NCI-H2227 (cell line): ENCODE results near the gene TRIM34.
A peak's percentile ranks its signal among the peaks of the same experiment; 100 is the strongest.
"Not testable (repeated sequence)": the region's sequence is repeated elsewhere in the genome, so short reads cannot be mapped to it uniquely, and the experiment has no call there.

Experiments
- DNase-seq: peaks from one replicate; lab custom pipeline; 2025; ENCODE audit not compliant: unreplicated experiment; lab: John Stamatoyannopoulos, UW

Gene TRIM34

DNA sequence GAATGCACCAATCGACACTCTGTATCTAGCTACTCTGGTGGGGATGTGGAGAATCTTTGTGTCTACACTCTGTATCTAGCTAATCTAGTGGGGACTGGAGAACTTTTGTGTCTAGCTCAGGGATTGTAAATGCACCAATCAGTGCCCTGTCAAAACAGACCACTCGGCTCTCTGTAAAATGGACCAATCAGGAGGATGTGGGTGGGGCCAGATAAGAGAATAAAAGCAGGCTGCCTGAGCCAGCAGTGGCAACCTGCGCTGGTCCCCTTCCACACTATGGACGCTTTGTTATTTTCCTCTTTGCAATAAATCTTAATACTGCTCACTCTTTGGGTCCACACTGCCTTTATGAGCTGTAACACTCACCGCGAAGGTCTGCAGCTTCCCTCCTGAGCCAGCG, 58.8 kb downstream of the TRIM34 start:
- DNase-seq, result not testable (repeated sequence)

DNA sequence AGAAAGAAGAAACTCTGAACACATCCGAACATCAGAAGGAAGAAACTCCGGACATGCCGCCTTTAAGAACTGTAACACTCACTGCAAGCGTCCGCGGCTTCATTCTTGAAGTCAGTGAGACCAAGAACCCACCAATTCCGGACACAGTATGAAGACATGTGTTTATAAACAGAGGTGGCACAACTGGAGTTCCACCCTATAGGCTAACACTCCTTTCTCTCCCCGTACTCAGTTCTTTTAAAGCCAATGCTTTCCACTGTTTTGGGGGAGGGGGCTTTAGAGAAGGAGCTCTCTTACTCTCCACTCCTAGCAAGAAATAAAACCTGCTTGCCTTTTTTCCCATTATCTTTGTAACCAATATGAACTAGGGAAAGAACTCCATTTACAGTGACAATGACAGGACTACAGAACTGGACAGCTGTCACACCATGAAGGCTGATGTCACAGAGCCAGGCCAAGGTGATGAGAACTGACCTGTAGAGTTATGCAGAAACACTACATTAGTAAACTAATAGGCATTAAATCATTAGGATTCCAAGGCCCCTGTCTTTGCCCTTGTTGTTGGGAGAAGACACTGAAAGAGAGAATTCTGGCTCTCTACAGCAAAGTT, 59.3 kb downstream of the TRIM34 start:
- DNase-seq, result no peak

DNA sequence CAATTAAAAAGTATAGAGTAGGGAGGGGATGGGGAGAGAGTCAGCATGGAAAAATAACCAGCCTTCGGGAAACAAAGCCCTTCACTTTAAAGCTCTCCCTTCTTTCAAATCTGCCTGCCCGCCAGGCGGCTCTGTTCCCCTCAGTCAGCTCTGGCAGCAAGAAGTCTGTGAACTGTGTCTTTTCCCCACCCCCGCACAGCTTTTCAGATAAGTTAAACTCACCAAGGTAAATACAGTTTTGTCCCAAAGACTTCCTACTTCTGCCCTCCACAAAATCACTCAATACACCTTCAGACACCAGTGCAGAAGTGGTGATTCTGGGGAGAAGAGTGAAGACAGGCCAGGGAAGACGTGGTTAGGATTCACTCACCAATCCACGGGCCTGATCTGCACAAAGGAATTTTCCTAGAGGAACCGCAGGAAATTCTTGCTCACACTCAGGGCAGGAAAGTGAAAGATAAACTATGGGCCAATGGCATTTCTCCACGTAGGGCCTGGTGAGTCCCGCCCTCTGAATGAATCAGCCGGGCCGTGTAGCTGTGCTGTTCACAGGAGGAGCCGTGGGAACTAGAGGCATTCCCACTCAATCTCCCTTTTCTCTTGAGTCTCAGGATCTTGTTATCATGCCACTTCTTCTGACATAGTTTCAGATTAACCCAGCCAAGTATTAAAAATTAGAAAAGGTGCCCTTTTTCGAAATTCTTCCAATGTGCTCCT, 60.0 kb downstream of the TRIM34 start, which contains the start of gene TRIM5:
TSS of gene TRIM5 (minus strand) at position 429 of the 717 bp plus-strand sequence. CDS start 4,897 bp downstream, outside the sequence.
- peak; percentile 87 for DNase-seq

DNA sequence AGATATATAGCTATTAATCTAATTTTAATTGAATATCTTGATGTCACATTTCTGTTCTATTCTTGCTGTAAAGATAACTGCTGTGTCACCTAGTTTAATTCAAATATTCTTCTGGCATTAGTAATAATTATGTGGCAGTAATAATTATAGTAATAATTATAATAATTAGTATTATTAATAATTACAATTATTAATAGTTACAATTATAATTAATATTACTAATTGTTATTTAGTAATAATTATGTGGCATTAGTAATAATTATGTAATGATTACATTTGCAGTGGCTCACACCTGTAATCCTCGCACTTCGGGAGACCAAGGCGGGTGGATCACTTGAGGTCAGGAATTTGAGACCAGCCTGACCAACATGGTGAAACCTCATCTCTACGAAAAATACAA, 61.6 kb downstream of the TRIM34 start:
- DNase-seq, result no peak

DNA sequence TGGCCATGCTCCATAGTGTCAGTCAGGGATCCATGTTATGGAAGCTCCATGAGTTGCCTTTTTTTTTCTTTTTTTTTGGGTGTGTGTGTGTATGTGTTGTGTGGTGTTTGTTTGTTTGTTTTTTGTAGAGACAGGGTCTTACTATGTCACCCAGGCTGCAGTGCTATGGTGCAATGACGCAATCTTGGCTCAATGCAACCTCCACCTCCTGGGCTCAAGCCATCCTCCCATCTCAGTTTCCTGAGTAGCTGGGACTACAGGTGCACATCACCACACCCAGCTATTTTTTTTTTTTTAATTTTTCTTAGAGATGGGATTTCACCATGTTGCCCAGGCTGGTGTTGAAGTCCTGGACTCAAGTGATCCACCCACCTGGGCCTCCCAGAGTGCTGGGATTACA, 63.7 kb downstream of the TRIM34 start:
- no peak for DNase-seq

DNA sequence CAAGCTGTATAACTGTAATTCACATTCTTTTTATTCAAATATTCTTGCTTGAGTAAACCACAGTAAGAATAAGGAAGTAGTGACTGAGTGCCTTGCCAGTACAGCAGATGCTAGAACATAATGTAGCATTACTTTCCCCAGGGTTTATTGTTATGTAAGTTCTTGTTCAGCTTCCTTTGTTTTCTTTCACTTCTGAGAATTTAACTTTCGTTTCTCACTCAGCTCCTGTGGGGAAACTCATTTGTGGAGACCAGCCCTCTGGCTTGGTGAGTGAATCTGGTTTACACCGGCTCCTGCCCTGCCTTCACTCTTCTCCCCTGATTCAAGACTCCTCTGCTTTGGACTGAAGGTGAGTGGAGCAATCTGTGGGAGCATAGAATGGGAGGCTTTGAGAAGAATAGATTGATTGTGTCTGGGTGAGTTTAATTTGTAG, 64.8 kb downstream of the TRIM34 start, which contains the start of gene TRIM22:
TSS of gene TRIM22 (plus strand) at position 240 of the 433 bp plus-strand sequence. CDS start 6,443 bp downstream, outside the sequence.
- no peak for DNase-seq

DNA sequence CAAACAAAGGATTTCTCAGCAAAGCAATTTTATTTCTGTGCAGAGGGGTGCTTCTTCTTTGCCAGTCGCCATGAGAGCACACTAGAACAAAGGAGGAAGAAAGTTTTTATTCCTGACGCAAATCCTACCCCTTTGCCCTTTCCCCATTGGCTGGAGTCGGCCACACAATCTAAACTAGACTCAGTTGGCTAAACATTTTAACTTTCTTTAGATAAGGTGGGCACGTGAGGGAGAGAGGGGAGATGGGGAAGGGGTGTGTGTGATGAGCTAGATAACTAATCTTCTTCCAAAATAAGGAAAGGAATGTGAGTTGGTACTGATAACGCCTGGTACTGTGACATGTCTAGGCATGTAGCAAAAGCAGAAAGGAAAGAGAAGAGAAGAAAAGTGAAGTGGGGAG, 65.4 kb downstream of the TRIM34 start:
- no peak for DNase-seq

DNA sequence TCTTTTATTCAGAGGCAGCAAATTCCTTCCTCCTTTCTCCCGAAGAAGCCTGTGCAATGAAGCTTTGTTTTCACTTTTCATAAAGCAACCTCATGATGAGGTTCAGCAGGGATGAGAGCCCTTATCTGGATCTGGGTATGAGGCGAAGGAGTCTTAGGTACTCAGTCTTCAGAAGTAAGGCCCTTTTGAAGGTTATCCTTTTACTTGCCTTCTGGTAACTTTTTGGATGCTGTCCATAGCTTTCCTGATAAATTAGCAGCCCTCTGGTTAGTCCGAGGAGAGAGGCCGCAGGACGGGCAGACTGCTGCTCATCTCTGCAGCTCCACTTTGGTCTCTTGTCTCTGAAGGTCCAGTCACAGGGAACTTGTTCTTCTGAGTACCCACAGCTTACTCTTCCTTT, 65.9 kb downstream of the TRIM34 start:
- no peak for DNase-seq

DNA sequence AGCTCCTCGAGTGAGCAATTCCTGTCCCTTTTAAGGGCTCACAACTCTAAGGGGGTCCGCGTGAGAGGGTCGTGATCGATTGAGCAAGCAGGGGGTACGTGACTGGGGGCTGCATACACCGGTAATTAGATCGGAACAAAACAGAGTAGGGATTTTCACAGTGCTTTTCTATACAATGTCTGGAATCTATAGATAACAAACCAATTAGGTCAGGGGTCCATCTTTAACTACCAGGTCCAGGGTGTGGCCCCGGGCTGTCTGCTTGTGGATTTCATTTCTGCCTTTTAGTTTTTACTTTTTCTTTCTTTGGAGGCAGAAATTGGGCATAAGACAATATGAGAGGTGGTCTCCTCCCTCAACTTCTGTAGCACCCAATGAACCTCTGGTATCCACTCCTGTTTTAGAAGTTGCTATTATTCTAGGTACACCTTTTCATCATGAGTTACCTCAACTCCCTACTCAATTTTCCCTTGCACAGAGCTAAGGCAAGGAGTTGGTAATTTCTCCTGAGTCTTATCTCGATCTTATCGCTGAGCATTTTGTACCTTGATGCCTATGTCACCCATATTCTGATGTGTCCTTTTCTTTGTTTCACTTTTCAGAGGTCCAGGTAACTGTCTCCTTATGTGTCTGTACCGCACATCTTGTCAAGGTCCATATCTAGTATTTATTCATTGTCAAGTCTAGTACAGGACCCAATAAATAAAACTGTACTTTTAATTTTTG, 66.6 kb downstream of the TRIM34 start:
- not testable (repeated sequence) for DNase-seq

DNA sequence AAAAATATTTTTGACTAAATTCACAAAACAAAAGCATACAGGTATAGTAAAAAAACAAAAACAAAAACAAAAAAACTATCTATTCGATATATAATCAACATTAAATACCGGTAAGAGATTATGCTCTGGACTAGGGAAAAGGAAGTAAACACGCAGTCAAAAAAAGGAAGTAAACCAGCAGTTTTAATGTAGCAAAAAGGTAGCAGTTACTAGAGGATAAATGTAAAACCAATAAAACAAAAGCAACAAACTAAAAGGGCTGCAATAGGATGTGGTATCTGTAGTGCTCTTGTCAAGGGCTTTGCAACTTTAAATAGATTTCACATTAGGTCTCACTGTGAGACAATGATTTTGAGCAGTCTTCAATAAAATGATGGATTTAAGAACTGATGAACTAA, 67.2 kb downstream of the TRIM34 start:
- DNase-seq, result no peak
